Kidney (tissue), 14 donors: ENCODE data around the gene ILF2. TPM values are rescaled to one million over a fixed set of nuclear protein-coding genes. Genes with fewer than 3 reads are reported as not detected.
A peak's percentile ranks its signal among the peaks of the same experiment; 100 is the strongest.

Experiments
- DNase-seq, 5 donors: peaks; one replicate each; pipeline ENCODE4 v3.0.0-alpha.2; 2013 to 2020
- FAIRE-seq: peaks from 2 replicates; lab custom pipeline; 2012; peaks lifted over from hg19 to GRCh38; lab: Jason Lieb, UNC
- H3K27ac ChIP-seq, 2 donors: one replicate each; pipeline ENCODE4 v1.7.0; 2013; ENCODE audit warnings: low read depth in 2 of 2, low read length in 2 of 2, inconsistent platforms in 1 of 2
- H3K27me3 ChIP-seq: one replicate; pipeline ENCODE4 v1.7.1; 2013; ENCODE audit warnings: low read length, inconsistent platforms; ENCODE audit not compliant: control insufficient read depth, insufficient read depth
- H3K36me3 ChIP-seq, 3 donors: one replicate each; pipeline versions ENCODE4 v1.7.0 to v1.7.1; 2013; ENCODE audit warnings: low read length in 3 of 3, control low read depth in 1 of 3, inconsistent platforms in 1 of 3; ENCODE audit not compliant: insufficient read depth in 3 of 3, control insufficient read depth in 2 of 3
- H3K4me1 ChIP-seq, 3 donors: one replicate each; pipeline versions ENCODE4 v1.7.0 to v1.7.1; 2013; ENCODE audit warnings: low read length in 3 of 3, inconsistent platforms in 1 of 3, low read depth in 1 of 3; ENCODE audit not compliant: control insufficient read depth in 2 of 3, insufficient read depth in 2 of 3
- H3K4me3 ChIP-seq, 3 donors: one replicate each; pipeline versions ENCODE4 v1.7.0 to v1.8.1; 2013; ENCODE audit warnings: low read length in 3 of 3, control low read depth in 1 of 3, inconsistent platforms in 1 of 3
- H3K9ac ChIP-seq, 3 donors: one replicate each; pipeline versions ENCODE4 v1.7.0 to v1.7.1; 2013; ENCODE audit warnings: low read length in 3 of 3, control low read depth in 1 of 3, inconsistent platforms in 1 of 3
- H3K9me3 ChIP-seq, 3 donors: one replicate each; pipeline versions ENCODE4 v1.7.0 to v1.7.1; 2013; ENCODE audit warnings: low read length in 3 of 3, control low read depth in 1 of 3, inconsistent platforms in 1 of 3; ENCODE audit not compliant: control insufficient read depth in 2 of 3, insufficient read depth in 1 of 3
- intact Hi-C: fragments of 100-400 bp; cut with DNase I; formaldehyde crosslinking; loops from one replicate; pipeline ENCODE4 v1.11.1; 2022
- polyA plus RNA-seq: library from polyadenylated mRNA; stranded (reverse); fragments of 350-450 nt; fragmentation: Illumina TruSeq; extraction: RNeasy Lipid Tissue Mini Kit (QIAGEN cat#74804); gene quantifications from one replicate; pipeline ENCODE4 v1.2.3, GENCODE V29; 2014; ENCODE audit warnings: low read depth, low replicate concordance; ENCODE audit not compliant: insufficient read depth
- total RNA-seq: library from RNA; stranded (reverse); fragmentation: NEBNext Ultra II Directional; extraction: Animal tissue kit (Norgen Biotek cat#: 25700); gene quantifications from one replicate; pipeline ENCODE4 v1.2.1, GENCODE V29; 2021
- TF ChIP-seq, protein P1 (sequence below): IDR thresholded peaks from 3 replicates; pipeline ENCODE4 v1.5.1; 2012; ENCODE audit warnings: mild to moderate bottlenecking, moderate library complexity, borderline replicate concordance; ENCODE audit not compliant: insufficient read depth; ENCODE audit errors: extremely low read depth
- donor health status: control.
- donor health status: control.
- donor health status: control.
- donor health status: control.
- donor health status: control.
- donor health status: DM: yes; HTN: yes; CAD: no.
- donor health status: Normal renal cell carcinoma (clear cell type).

ILF2 gene
- total and polyA plus RNA-seq, 2 donors from 2014 or later: 110 to 197 TPM

DNA sequence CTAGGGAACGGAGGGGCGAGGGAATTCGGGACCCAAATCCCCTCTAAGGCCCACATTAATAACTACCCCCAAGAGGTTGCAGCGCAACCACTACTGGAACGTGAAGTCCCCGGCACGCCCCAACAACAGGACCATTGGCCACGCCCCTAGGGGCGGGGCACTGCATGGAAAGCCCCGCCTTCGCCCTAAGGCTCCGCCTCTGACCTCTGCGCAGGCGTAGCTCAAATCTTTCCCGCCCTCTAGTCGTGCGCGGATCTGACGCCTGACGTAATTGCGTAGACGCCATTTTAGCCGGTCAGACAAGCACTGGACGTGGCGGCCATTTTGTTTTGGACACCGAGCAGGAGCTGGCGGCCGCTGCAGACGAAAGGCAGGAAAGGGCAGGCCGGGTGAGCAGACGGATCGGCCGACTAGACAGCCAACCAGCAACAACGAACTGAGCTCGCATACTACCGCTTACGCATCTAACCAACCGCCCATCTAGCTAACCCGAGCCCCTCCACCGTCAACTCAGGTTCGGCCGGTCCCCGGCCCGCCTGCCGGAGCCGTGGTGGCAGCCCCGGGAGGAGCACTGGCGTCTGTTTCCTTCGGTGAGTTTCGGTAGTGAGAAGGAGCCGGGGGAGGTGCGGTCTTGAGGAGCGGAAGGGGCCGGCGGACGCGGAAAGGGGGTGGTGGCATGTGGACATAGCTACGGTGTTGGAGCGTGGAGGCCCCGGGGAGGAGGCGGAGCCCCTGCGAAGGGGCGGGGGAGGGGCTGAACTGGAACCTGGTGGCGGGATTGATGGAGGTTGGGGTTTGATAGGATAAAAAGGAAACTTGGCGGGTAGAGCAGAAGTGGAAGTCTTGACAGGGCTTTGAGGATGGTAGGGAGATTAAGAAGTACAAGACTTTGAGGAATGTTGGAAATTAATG is 36.8 kb downstream of the ILF2 start, which contains the start of gene CHTOP:
Gene CHTOP, plus strand, starts transcription at position 313 of the 912 bp plus-strand sequence. CDS start 2,523 bp downstream, outside the sequence.
- H3K4me3 ChIP-seq: peak within 1 kb of the TSS; percentile 92 to 99 (median 98)
- intact Hi-C loops: no loop called here
- H3K27me3 ChIP-seq: no peaks in the 10 kb centered on the region
- peak within 1 kb of the TSS; percentile 100 for H3K27ac ChIP-seq
- FAIRE-seq: peak; percentile 30
- peaks cover 9 to 27% (median 17%) of the 10 kb centered on the region in 3 donors for H3K36me3 ChIP-seq
- H3K9ac ChIP-seq: peak within 1 kb of the TSS; percentile 97 to 100 (median 97)
- H3K9me3 ChIP-seq: no peaks in the 10 kb centered on the region
- DNase-seq: peak; percentile 98 to 99 (median 99)
- TF ChIP-seq, protein P1, sequence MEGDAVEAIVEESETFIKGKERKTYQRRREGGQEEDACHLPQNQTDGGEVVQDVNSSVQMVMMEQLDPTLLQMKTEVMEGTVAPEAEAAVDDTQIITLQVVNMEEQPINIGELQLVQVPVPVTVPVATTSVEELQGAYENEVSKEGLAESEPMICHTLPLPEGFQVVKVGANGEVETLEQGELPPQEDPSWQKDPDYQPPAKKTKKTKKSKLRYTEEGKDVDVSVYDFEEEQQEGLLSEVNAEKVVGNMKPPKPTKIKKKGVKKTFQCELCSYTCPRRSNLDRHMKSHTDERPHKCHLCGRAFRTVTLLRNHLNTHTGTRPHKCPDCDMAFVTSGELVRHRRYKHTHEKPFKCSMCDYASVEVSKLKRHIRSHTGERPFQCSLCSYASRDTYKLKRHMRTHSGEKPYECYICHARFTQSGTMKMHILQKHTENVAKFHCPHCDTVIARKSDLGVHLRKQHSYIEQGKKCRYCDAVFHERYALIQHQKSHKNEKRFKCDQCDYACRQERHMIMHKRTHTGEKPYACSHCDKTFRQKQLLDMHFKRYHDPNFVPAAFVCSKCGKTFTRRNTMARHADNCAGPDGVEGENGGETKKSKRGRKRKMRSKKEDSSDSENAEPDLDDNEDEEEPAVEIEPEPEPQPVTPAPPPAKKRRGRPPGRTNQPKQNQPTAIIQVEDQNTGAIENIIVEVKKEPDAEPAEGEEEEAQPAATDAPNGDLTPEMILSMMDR: no peak
- H3K4me1 ChIP-seq: peaks cover 0 to 15% (median 12%) of the 10 kb centered on the region in 3 donors

DNA sequence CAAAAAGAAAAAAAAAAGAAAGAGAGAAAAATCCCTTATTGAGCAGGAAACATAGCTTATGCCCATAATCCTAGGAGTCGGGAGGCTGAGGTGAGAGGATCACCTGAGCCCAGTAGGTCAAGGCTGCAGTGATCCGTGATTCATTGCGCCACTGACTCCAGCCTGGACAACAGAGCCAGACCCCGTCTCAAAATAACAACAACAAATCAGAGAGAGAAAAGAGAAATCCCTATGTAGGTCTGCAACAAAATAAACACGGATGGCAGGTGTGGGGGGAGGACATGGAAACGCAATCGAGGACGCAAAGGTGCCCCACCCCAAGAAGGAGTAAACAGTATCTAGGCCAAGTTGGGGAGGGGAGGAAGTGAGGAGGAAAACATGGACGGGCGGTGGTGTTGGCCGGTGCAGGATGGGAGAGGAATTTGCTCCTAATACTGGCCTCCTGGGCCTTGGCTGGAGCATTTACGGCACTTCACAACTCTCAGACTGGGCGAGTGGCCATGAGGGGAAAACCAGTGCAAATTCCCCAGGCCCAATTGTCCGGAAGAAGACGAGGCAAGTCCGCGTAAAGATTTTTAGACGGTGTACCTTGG is 37.5 kb downstream of the ILF2 start:
- no peaks in the 10 kb centered on the region for H3K27me3 ChIP-seq
- FAIRE-seq (no peak), DNase-seq (no peak)
- intact Hi-C loops: no loop called here
- H3K36me3 ChIP-seq: peaks cover 9 to 22% (median 16%) of the 10 kb centered on the region in 3 donors
- H3K4me1 ChIP-seq: peaks cover 0 to 15% (median 12%) of the 10 kb centered on the region in 3 donors
- peak overlapping the region; percentile 51 to 98 (median 62) for H3K4me3 ChIP-seq
- TF ChIP-seq, protein P1: no peak
- H3K9me3 ChIP-seq: no peaks in the 10 kb centered on the region
- H3K27ac ChIP-seq: peak overlapping the region; percentile 76 to 100
- peak overlapping the region in 2 of 3 donors; percentile 20 to 62 for H3K9ac ChIP-seq

DNA sequence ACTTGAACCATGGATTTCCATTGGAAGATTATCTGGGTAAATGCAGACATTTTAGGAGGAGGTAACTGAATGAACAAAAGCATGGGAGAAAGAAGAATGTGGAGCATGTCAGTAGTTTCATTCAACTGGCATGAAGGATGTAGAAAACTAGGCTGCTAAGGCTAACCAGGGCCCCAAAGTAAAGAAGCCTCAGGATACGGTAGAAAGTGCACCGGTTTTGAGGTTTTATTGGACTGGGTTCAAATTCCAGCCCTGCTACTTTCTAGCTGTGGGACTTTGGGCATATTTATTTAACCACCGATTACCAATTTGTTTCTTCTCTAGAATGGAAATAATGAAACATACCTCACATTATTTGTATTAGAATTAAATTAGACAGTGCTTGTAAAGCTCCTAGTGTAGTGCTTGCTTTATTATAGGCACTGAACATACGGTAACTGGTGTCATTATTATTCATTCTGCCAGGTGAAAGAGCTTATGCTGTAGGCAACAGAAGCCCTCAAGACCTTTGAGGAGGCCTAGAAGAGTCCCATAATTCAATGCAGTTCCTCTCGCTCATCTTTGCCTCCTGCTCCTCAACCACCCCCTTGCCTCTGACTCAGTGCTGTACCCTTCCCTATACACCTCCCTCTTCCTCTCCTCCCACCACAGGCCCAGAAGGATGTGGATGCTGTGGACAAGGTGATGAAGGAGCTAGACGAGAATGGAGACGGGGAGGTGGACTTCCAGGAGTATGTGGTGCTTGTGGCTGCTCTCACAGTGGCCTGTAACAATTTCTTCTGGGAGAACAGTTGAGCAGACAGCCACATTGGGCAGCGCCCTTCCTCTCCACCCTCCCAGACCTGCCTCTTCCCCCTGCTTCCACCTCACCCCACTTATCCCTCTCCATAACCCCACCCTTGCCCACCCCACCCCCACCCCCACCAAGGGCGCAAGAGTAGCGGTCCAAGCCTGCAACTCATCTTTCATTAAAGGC is 39.5 kb downstream of the ILF2 start:
- intact Hi-C loops: no loop called here
- no peak overlapping the region for H3K27ac ChIP-seq
- H3K9ac ChIP-seq: no peak overlapping the region
- peaks cover 0 to 29% (median 22%) of the 10 kb centered on the region in 3 donors for H3K4me1 ChIP-seq
- no peak for FAIRE-seq
- H3K36me3 ChIP-seq: peaks cover 0 to 4% (median under 1%) of the 10 kb centered on the region in 3 donors
- H3K9me3 ChIP-seq: no peaks in the 10 kb centered on the region
- H3K27me3 ChIP-seq: no peaks in the 10 kb centered on the region
- H3K4me3 ChIP-seq: no peak overlapping the region
- TF ChIP-seq, protein P1: no peak
- peak in 1 of 5 donors; percentile 50 for DNase-seq
